Kidney (tissue), 14 donors: Measurements from ENCODE around the gene IRS2. TPM values are rescaled to one million over a fixed set of nuclear protein-coding genes. Genes with fewer than 3 reads are reported as not detected.

ENCODE experiments used
- DNase-seq, 5 donors: peaks; one replicate each; pipeline ENCODE4 v3.0.0-alpha.2; 2013 to 2020
- FAIRE-seq: peaks from 2 replicates; lab custom pipeline; 2012; peaks lifted over from hg19 to GRCh38; lab: Jason Lieb, UNC
- H3K27ac ChIP-seq, 2 donors: one replicate each; pipeline ENCODE4 v1.7.0; 2013; ENCODE audit warnings: low read depth in 2 of 2, low read length in 2 of 2, inconsistent platforms in 1 of 2
- H3K27me3 ChIP-seq: one replicate; pipeline ENCODE4 v1.7.1; 2013; ENCODE audit warnings: low read length, inconsistent platforms; ENCODE audit not compliant: control insufficient read depth, insufficient read depth
- H3K36me3 ChIP-seq, 3 donors: one replicate each; pipeline versions ENCODE4 v1.7.0 to v1.7.1; 2013; ENCODE audit warnings: low read length in 3 of 3, control low read depth in 1 of 3, inconsistent platforms in 1 of 3; ENCODE audit not compliant: insufficient read depth in 3 of 3, control insufficient read depth in 2 of 3
- H3K4me1 ChIP-seq, 3 donors: one replicate each; pipeline versions ENCODE4 v1.7.0 to v1.7.1; 2013; ENCODE audit warnings: low read length in 3 of 3, inconsistent platforms in 1 of 3, low read depth in 1 of 3; ENCODE audit not compliant: control insufficient read depth in 2 of 3, insufficient read depth in 2 of 3
- H3K4me3 ChIP-seq, 3 donors: one replicate each; pipeline versions ENCODE4 v1.7.0 to v1.8.1; 2013; ENCODE audit warnings: low read length in 3 of 3, control low read depth in 1 of 3, inconsistent platforms in 1 of 3
- H3K9ac ChIP-seq, 3 donors: one replicate each; pipeline versions ENCODE4 v1.7.0 to v1.7.1; 2013; ENCODE audit warnings: low read length in 3 of 3, control low read depth in 1 of 3, inconsistent platforms in 1 of 3
- H3K9me3 ChIP-seq, 3 donors: one replicate each; pipeline versions ENCODE4 v1.7.0 to v1.7.1; 2013; ENCODE audit warnings: low read length in 3 of 3, control low read depth in 1 of 3, inconsistent platforms in 1 of 3; ENCODE audit not compliant: control insufficient read depth in 2 of 3, insufficient read depth in 1 of 3
- intact Hi-C: fragments of 100-400 bp; cut with DNase I; formaldehyde crosslinking; loops from one replicate; pipeline ENCODE4 v1.11.1; 2022
- polyA plus RNA-seq: library from polyadenylated mRNA; stranded (reverse); fragments of 350-450 nt; fragmentation: Illumina TruSeq; extraction: RNeasy Lipid Tissue Mini Kit (QIAGEN cat#74804); gene quantifications from one replicate; pipeline ENCODE4 v1.2.3, GENCODE V29; 2014; ENCODE audit warnings: low read depth, low replicate concordance; ENCODE audit not compliant: insufficient read depth
- total RNA-seq: library from RNA; stranded (reverse); fragmentation: NEBNext Ultra II Directional; extraction: Animal tissue kit (Norgen Biotek cat#: 25700); gene quantifications from one replicate; pipeline ENCODE4 v1.2.1, GENCODE V29; 2021
- TF ChIP-seq, protein P1 (sequence below): IDR thresholded peaks from 3 replicates; pipeline ENCODE4 v1.5.1; 2012; ENCODE audit warnings: mild to moderate bottlenecking, moderate library complexity, borderline replicate concordance; ENCODE audit not compliant: insufficient read depth; ENCODE audit errors: extremely low read depth
- donor health status: control.
- donor health status: control.
- donor health status: control.
- donor health status: control.
- donor health status: control.
- donor health status: DM: yes; HTN: yes; CAD: no.
- donor health status: Normal renal cell carcinoma (clear cell type).

The IRS2 gene
- total and polyA plus RNA-seq, 2 donors from 2014 or later, result 2.1 to 12.9 TPM

DNA sequence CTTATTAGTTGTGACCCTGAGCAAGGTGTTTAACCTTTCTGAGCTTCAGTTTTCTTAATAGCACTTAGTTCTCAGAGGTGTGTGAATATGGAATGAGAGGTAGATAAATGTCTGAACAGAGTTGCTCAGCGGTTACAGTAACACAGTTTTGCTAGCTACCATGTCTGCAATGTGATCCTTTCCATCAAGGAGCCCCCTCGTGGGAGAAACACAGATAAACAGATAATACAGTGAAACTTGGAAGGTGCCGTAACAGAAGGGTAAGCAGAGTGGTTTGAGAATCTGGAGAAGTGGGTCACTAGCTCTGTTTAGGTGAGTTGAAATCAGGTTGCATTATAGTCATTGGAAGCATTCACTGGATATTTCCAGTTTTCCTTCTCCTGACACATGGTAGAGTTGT lies 38.9 kb downstream of the IRS2 start:
- Histone ChIP-seq H3K36me3 (peaks cover 0 to 3% (median 2%) of the 10 kb centered on the region in 3 donors), H3K9me3 (no peaks in the 10 kb centered on the region), H3K9ac (no peak overlapping the region), H3K4me3 (no peak overlapping the region), H3K27me3 (no peaks in the 10 kb centered on the region), H3K27ac (no peak overlapping the region), H3K4me1 (peaks cover 0 to 4% (median 0%) of the 10 kb centered on the region in 3 donors)
- TF ChIP-seq, protein P1, sequence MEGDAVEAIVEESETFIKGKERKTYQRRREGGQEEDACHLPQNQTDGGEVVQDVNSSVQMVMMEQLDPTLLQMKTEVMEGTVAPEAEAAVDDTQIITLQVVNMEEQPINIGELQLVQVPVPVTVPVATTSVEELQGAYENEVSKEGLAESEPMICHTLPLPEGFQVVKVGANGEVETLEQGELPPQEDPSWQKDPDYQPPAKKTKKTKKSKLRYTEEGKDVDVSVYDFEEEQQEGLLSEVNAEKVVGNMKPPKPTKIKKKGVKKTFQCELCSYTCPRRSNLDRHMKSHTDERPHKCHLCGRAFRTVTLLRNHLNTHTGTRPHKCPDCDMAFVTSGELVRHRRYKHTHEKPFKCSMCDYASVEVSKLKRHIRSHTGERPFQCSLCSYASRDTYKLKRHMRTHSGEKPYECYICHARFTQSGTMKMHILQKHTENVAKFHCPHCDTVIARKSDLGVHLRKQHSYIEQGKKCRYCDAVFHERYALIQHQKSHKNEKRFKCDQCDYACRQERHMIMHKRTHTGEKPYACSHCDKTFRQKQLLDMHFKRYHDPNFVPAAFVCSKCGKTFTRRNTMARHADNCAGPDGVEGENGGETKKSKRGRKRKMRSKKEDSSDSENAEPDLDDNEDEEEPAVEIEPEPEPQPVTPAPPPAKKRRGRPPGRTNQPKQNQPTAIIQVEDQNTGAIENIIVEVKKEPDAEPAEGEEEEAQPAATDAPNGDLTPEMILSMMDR, result no peak
- FAIRE-seq (no peak), DNase-seq (peak in 1 of 5 donors; percentile 37)
- intact Hi-C loops, result no loop called here

DNA sequence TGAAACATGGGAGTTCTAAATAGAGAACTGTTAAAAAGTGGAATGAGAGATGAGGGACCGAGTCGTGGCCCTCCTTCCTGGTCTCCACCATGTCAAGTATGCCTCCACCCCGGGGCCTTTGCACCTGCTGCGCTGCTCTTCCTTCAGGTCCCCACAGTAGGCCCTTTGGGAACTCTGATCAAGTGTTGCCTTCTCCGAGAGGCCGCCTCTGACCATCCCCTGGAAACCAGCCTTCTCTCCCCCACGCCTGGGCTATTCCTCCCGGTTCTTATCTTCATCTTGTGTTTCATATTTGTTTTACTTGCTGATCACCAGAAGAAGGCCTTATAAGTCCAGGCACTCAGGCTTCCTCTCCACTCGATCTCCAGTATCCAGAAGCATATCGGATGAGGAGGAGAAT lies 40.0 kb downstream of the IRS2 start:
- Histone ChIP-seq H3K4me1 (peaks cover 0 to 4% (median 0%) of the 10 kb centered on the region in 3 donors), H3K27ac (no peak overlapping the region), H3K4me3 (no peak overlapping the region), H3K9ac (no peak overlapping the region), H3K36me3 (no peaks in the 10 kb centered on the region), H3K27me3 (no peaks in the 10 kb centered on the region), H3K9me3 (no peaks in the 10 kb centered on the region)
- intact Hi-C loops, result no loop called here
- TF ChIP-seq, protein P1, result no peak
- FAIRE-seq (no peak), DNase-seq (no peak)

DNA sequence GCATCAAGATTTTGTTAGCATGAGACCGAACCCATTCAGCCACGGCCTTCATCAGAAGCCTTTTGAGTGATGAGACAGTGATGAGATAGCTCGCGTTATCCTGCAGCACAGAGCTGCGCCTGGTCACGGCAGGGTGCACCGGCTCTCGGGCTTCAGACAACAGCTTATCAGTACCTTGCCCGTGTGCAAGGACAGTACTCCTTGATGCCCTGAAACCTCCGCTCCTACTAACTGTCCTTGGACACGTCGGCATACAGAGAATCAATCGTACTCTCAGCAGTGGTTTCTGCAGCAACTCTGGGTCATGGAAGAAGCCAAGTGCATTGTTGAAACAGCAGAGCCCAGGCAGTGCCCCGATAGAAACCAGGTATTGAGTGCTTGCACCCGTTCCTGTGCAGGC lies 40.7 kb downstream of the IRS2 start:
- Histone ChIP-seq H3K27ac (no peak overlapping the region), H3K4me1 (peaks cover 0 to 4% (median 0%) of the 10 kb centered on the region in 3 donors), H3K4me3 (no peak overlapping the region), H3K36me3 (no peaks in the 10 kb centered on the region), H3K27me3 (no peaks in the 10 kb centered on the region), H3K9me3 (no peaks in the 10 kb centered on the region), H3K9ac (no peak overlapping the region)
- FAIRE-seq (no peak), DNase-seq (no peak)
- TF ChIP-seq, protein P1, result no peak
- intact Hi-C loops, result no loop called here

GRCh38 chr13:109745060-109745459 lies 41.3 kb downstream of the IRS2 start:
- H3K4me1 ChIP-seq, result peaks cover 0 to 4% (median 0%) of the 10 kb centered on the region in 3 donors
- no peak overlapping the region for H3K9ac ChIP-seq
- TF ChIP-seq, protein P1, result no peak
- no peaks in the 10 kb centered on the region for H3K9me3 ChIP-seq
- intact Hi-C loops, result no loop called here
- no peak overlapping the region for H3K27ac ChIP-seq
- no peaks in the 10 kb centered on the region for H3K27me3 ChIP-seq
- DNase-seq (no peak), FAIRE-seq (no peak)
- no peak overlapping the region for H3K4me3 ChIP-seq
- no peaks in the 10 kb centered on the region for H3K36me3 ChIP-seq
